Thoracic aorta (tissue), 2 donors: ENCODE measurements around the gene NES. TPM values are rescaled to one million over a fixed set of nuclear protein-coding genes. Genes with fewer than 3 reads are reported as not detected.

Source experiments
- ATAC-seq: fragments of 150-250 bp; one replicate; pipeline ENCODE4 v1.8.0; 2017; ENCODE audit warnings: low read depth; ENCODE audit not compliant: insufficient number of reproducible peaks, low FRiP score
- DNase-seq: peaks from one replicate; pipeline ENCODE4 v3.0.0-alpha.2; 2020; ENCODE audit warnings: low spot score
- H3K27ac ChIP-seq, 2 donors: fragments of 200-600 bp; sonication (generic); 1 replicate in 1 of 2; 2 replicates in 1 of 2; pipeline ENCODE4 v1.5.1; 2016; ENCODE audit warnings: mild to moderate bottlenecking in 2 of 2, moderate library complexity in 2 of 2
- H3K27me3 ChIP-seq: fragments of 200-600 bp; sonication (generic); replicated peaks from 2 replicates; pipeline ENCODE4 v1.6.0; 2016; ENCODE audit warnings: mild to moderate bottlenecking; ENCODE audit not compliant: insufficient read depth
- H3K36me3 ChIP-seq: fragments of 200-600 bp; sonication (generic); one replicate; pipeline ENCODE4 v1.5.1; 2016
- H3K4me1 ChIP-seq, 2 donors: fragments of 200-600 bp; sonication (generic); 1 replicate in 1 of 2; 2 replicates in 1 of 2; pipeline versions ENCODE4 v1.5.1 to v1.6.0; 2016; ENCODE audit warnings: low read depth in 2 of 2, mild to moderate bottlenecking in 1 of 2; ENCODE audit not compliant: control insufficient read depth in 1 of 2
- H3K4me3 ChIP-seq: fragments of 200-600 bp; sonication (generic); 2 replicates; pipeline ENCODE4 v1.5.1; 2016; ENCODE audit warnings: mild to moderate bottlenecking
- H3K9me3 ChIP-seq: fragments of 200-600 bp; sonication (generic); 2 replicates; pipeline ENCODE4 v1.5.1; 2016
- CTCF ChIP-seq: fragments of 200-600 bp; sonication (generic); IDR thresholded peaks from one replicate; pipeline ENCODE4 v1.5.1; 2019; ENCODE audit warnings: antibody characterized with exemption
- total RNA-seq, 2 donors: library from RNA; depleted of rRNA; stranded (reverse); fragments of >200 nt; gene quantifications; one replicate each; pipeline versions ENCODE4 v1.1.0 to v1.2.3, GENCODE V29; 2016

Gene NES
- total RNA-seq, 2 donors from 2014 or later: 30.6 to 30.9 TPM

GRCh38 chr1:156660752-156661112 lies 16.5 kb downstream of the NES start:
- no peaks in the 10 kb centered on the region for H3K27me3 ChIP-seq
- H3K4me3 ChIP-seq: peak overlapping the region; percentile 56
- H3K9me3 ChIP-seq: no peaks in the 10 kb centered on the region
- no peak for ATAC-seq
- peaks cover 63 to 88% of the 10 kb centered on the region in 2 donors for H3K4me1 ChIP-seq
- no peak for TF ChIP-seq CTCF
- no peak for DNase-seq
- peak overlapping the region; percentile 88 to 94 for H3K27ac ChIP-seq
- no peaks in the 10 kb centered on the region for H3K36me3 ChIP-seq

GRCh38 chr1:156659988-156660751 lies 17.0 kb downstream of the NES start:
- Histone ChIP-seq H3K9me3 (no peaks in the 10 kb centered on the region), H3K27ac (peak overlapping the region; percentile 88 to 94), H3K27me3 (no peaks in the 10 kb centered on the region), H3K36me3 (no peaks in the 10 kb centered on the region), H3K4me3 (peak overlapping the region; percentile 27), H3K4me1 (peaks cover 58 to 83% of the 10 kb centered on the region in 2 donors)
- peak; percentile 100 for TF ChIP-seq CTCF
- peak; percentile 93 for DNase-seq
- peak; percentile 91 for ATAC-seq

- H3K27ac ChIP-seq: peak overlapping the region; percentile 17 to 65
- no peak for DNase-seq
- ATAC-seq: no peak
- no peaks in the 10 kb centered on the region for H3K9me3 ChIP-seq
- peak overlapping the region; percentile 27 for H3K4me3 ChIP-seq
- no peak for TF ChIP-seq CTCF
- H3K4me1 ChIP-seq: peaks cover 54 to 77% of the 10 kb centered on the region in 2 donors
- H3K36me3 ChIP-seq: no peaks in the 10 kb centered on the region
- no peaks in the 10 kb centered on the region for H3K27me3 ChIP-seq
These were observed 17.6 kb downstream of the NES start for GRCh38 chr1:156659661-156659987.

GRCh38 chr1:156658945-156659574 lies 18.1 kb downstream of the NES start:
- H3K4me1 ChIP-seq: peaks cover 48 to 72% of the 10 kb centered on the region in 2 donors
- TF ChIP-seq CTCF: no peak
- no peaks in the 10 kb centered on the region for H3K36me3 ChIP-seq
- no peak overlapping the region for H3K4me3 ChIP-seq
- peak overlapping the region; percentile 17 to 65 for H3K27ac ChIP-seq
- no peak for ATAC-seq
- no peaks in the 10 kb centered on the region for H3K27me3 ChIP-seq
- H3K9me3 ChIP-seq: no peaks in the 10 kb centered on the region
- DNase-seq: no peak

GRCh38 chr1:156658496-156658895 lies 18.7 kb downstream of the NES start:
- no peak for ATAC-seq
- no peak for DNase-seq
- H3K4me1 ChIP-seq: peaks cover 42 to 66% of the 10 kb centered on the region in 2 donors
- no peak overlapping the region for H3K27ac ChIP-seq
- no peaks in the 10 kb centered on the region for H3K27me3 ChIP-seq
- no peak overlapping the region for H3K4me3 ChIP-seq
- no peaks in the 10 kb centered on the region for H3K9me3 ChIP-seq
- no peaks in the 10 kb centered on the region for H3K36me3 ChIP-seq
- TF ChIP-seq CTCF: no peak
